Hematopoietic multipotent progenitor cell treated with erythropoietin and hydrocortisone succinate and interleukin-3 and kit ligand, for 6 days (in vitro differentiated cells): ENCODE data around the gene SENP1.
"Not testable (repeated sequence)": the region's sequence is repeated elsewhere in the genome, so short reads cannot be mapped to it uniquely, and the experiment has no call there.

Experiments used
- DNase-seq: peaks from one replicate; pipeline ENCODE4 v3.0.0-alpha.2; 2015

SENP1 gene

DNA sequence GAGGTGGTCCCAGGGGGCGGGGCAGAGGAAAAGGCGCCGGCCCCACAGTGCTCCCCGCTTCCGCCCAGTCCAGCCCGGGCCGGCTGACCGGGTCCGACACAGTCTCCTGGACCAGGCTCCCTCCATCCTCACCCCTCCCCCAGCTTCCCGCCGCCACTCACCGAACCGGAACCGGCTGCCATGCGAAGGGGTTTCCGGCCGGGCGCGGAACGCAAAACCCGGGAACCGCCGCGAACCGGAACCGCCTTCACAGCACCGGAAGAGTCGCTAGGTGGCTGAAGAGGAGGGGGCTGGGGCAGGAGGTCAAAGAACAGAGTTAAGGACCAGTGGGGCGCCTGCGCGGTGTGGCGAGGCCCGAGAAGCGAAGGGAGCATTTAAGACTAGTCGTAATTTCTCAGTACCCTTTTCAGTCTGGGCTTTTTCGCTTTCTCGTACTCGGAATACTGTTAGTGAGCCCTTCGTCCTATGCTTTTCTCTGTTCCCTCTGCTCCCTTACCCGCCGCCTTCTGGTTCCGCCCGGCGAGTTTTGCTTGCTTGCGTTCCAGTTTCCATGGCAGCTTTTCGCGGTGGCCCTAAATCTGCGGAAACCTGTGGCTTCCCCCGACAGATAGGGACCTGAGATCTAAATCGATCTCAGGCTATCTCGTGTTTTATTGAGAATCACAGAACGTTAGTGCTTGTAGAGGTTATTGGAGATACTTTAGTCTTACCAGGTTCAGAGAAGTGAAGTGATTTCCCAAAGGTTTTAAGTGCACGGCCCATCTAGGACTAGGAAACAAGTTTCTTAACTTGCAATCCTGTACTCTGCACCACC, at the start of gene SENP1:
SENP1 (minus strand) TSS at position 213 of the 814 bp plus-strand sequence. CDS start 4,607 bp downstream, outside the sequence.
- peak; percentile 93 for DNase-seq

DNA sequence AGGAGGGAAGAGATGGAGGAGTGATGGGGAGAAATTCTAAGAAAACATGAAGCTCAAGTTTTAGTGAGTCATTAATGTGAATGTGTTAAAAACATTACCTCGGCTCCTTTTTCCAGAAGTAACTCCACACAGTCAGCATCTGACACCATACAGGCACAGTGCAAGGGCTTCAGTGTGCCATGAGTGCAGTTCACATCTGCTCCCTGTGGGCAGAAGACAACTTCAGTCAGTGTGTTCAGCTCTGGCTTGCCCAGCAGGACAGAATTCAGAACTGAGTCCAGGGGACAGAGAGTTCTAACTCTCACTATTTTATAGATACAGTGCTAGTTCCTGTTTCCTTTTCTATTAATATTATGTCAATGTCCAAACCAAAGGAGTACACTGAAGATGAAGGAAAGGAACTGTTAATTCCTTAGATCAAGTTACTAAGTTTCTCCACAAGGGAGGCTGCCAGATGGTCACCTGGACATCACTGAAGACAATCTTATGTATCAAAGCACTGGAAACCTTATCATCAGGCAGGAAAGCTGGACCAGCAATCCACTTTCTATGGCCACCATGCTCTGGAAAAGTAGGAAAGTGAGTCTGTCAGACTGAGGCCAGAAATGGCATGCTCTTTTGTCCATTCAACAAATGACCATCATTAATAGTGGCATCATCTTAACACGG, 45.4 kb upstream of the SENP1 start:
- DNase-seq, result no peak

DNA sequence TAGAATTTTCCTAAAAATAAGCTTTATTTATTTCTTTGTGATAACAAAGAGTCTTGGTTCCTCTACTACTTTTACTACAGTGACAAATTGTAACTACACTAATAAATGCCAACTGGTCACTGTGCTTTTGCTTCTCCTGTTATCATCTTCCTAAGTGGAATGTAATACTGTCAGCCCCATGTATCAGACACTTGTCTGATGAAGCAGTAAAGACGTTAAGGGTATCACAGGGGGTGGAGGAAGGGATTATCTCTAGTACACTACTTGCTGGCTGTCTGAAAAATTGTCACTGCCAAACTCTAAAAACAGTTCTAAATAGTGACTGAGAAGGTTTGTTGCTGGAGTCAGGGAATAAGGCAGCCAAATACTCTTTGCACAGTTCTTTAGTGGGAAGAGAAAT, 40.1 kb upstream of the SENP1 start:
- DNase-seq, result peak; percentile 49

DNA sequence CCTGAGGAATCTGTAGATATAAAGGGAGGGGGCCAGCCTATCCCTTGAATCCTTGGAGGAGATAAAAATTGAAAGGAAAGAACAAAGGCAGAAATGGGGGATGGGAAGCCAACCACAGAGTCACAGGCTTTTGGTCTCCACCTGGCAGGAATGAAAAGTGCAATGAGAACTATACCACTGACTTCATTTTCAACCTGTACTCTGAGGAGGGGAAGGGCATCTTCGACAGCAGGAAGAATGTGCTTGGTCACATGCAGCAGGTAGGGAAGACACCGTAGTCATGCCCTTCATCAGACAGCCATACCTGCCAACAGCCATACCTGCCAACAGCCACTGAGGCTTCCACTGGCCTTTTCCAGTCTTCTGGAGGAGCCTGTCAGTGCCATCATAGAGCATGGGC, 38.0 kb upstream of the SENP1 start:
- DNase-seq, result no peak

DNA sequence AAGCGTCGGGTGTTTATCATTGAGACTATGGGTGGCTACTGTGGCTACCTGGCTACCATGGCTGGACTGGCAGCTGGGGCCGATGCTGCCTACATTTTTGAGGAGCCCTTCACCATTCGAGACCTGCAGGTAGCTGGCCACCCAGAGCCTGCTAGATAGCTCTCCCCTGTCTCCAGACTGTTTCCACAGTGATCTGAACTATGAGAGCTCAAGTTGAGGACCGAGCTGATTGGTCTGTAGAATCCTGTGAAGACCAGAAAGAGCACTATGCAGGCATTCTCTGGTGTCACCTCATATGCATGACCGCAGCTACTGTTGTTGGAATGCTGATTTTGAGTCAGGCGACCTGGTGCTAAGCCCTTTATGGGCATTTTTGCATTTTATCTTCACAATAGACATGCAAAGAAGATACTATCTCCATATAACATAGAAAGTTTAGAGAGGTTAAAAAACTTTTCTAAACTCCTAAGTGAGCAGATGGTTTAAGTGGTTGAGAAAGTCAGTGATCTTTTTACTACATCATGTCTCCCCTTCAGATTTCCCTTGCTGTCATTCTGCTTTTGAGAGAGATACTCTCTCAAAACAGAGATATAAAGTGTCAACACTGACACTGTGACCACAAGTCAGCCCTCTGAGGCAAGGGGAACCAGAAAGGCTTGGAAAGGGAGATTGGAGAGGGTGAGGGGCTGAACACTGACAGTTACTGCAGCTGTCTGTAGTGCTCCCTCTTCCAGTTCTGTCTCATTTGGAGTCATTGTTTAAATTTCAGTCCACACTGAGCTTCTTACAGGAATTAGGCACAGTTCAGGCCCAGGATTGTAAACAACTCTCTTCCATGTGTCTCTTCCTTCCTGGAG, 37.2 kb upstream of the SENP1 start:
- peak; percentile 17 for DNase-seq

DNA sequence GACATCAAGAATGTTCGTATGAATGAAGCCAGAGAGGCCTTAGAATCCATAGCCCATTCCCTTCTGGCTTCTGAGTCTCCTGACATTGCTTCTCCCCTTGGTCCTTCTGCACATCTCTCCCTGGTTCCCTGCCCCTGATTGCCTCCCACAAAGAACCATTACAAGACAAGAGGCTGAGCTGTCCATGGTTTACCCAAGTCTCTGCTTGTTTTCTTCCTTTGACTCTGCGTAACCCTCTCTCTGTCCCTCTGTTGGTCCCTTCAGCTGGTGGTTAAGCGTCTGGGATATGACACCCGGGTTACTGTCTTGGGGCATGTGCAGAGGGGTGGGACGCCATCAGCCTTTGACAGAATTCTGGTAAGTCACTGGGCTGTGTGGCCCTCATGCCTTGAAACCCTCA, 29.1 kb upstream of the SENP1 start:
- no peak for DNase-seq

DNA sequence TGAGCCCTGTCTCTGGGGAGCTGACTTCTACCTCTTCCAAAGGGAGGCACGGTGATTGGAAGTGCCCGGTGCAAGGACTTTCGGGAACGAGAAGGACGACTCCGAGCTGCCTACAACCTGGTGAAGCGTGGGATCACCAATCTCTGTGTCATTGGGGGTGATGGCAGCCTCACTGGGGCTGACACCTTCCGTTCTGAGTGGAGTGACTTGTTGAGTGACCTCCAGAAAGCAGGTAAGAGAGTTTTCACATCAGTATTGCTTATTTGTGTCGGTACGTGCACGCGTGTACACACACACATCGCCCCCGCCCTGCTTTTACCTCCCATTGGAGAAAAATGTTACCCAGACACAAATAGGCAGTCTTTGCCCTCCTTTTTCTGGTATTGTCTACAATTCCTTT, 26.9 kb upstream of the SENP1 start:
- no peak for DNase-seq

DNA sequence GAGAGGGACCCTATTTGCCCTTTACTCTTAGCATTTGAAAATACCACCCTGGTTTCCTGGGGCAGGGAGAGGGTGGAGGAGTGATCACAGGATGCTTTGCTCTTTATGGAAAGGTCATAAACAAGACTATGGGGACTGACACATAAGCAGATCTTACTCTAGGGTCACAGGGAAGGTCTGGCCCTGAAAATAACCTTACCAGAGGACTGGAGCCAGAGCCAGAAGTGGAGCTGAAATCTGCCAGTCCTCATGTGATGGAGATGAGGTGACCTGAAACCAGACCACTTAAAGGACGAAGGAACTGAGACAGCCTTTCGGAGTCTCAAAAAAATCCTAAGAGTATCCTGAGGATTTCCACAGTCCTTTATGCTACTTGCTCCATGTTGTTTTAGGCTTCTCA, 25.6 kb upstream of the SENP1 start:
- DNase-seq, result no peak

DNA sequence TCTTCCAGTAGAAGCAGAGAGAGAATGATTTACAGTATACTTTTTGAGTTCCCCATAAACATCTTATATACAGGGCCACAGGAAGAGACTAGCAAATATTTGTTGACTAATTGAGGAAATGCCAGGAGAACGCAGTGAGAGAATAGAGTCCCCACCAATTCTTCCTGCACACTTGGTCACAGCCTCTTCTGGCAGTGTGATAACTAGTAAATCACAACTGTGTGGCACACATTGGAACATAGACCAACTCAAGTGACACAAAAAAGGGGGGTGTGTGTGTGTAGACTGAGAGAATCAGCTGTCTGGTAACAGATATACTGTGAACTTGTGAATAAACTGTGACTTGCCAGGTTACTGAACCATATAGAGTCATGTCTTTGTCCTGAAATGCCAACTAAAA, 23.5 kb upstream of the SENP1 start:
- no peak for DNase-seq

DNA sequence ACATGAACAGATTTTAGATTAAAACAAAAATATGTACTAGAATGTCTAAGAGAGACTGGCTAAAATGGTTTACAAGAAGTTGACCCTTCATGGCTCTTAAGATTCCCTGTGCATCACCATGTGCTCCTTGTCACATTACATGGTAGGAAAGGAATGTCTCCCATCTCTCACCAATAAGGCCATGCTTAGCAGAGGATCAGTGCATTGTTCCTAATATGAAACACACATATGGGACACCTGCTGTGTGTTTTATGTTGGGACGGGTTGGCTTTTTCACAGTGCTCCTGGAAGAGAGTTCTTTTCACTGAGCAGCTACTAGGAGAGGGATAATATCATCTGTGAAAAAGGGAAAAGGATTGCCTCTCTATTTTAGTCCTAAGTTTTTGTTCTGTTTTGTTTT, 22.9 kb upstream of the SENP1 start:
- DNase-seq, result no peak

DNA sequence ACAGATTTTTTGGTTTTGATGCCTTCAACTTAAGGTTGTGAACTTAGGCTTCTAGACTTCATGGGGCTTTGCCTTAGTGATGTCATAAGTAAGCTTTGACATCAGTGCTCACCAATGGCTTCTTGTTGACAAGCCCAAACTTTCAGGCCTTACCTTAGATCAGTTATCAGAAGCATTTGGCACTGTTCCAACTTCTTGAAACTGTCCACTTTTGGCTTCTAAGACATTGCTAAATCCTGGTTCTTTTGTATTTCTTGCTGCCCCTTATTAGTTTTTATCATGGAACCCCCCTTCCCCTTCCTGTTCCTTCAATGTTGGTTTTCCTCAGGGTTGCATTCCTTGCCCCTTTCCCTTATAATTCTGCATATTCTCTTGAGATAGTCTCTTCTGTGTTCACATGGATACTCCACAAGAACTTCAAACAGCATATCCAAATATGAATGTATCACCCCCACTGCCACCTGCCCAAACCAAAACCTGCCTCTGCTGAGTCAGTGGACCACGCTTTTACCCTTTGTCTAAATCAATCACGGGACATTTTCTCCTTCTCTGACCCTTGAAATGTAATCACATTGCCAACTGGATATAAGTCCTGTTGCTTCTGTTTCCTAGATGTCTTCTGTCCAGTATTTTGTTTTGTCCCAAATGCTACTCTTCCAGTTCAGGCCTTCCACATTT, 21.2 kb upstream of the SENP1 start:
- DNase-seq, result no peak

DNA sequence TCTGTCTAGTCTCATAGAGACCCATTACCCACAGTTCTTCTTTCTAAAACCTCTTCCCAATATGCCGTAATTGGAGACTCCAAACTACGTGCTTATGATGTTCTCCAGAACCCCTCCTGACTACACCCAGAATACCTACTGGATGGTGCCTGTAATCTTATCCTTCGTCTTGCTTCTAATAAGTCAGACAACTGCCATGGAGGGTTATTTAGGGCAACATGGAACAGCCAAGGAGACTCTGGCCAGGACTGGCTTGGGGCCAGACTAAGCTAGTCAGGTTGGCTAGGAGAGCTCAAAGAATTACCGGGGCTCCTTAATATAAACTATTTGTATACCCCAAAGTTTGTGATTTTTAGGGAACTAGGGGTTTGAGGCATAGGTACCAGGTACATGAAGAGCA, 20.1 kb upstream of the SENP1 start:
- DNase-seq, result no peak

DNA sequence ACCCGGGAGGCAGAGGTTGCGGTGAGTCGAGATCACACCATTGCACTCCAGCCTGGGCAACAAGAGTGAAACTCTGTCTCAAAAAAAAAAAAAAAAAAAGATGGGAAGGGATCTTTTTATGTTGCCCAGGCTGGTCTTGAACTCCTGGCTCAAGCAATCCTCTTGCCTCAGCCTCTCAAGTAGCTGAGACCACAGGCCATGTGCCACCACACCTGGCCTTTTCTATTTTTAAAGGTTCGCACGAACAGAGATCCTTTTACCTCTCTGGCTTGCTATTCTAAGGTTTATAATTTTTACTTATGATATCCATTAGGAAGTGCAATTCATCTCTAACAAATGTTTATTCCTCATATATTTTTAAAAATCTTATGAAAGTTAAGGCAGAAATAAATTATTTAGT, 19.7 kb upstream of the SENP1 start:
- not testable (repeated sequence) for DNase-seq

DNA sequence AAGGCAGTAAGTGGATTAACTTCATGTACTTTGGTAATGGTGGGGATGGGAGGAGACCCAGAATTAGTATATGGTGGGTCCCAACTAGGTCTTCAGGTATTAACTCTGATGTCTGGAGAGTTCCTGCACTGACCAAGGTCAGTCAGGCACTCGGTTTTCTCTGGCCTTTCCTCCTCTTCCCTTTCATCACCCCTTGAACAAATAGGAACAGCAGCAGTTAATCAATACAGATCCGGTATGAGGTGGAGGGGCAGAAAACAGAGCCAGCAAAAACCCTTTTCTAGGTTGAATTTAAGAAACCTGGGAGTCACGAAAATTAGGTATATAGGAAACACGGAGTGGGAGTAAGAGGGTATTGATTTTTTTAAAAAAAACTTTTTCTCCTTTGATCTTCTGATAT, 17.3 kb upstream of the SENP1 start:
- DNase-seq, result no peak

DNA sequence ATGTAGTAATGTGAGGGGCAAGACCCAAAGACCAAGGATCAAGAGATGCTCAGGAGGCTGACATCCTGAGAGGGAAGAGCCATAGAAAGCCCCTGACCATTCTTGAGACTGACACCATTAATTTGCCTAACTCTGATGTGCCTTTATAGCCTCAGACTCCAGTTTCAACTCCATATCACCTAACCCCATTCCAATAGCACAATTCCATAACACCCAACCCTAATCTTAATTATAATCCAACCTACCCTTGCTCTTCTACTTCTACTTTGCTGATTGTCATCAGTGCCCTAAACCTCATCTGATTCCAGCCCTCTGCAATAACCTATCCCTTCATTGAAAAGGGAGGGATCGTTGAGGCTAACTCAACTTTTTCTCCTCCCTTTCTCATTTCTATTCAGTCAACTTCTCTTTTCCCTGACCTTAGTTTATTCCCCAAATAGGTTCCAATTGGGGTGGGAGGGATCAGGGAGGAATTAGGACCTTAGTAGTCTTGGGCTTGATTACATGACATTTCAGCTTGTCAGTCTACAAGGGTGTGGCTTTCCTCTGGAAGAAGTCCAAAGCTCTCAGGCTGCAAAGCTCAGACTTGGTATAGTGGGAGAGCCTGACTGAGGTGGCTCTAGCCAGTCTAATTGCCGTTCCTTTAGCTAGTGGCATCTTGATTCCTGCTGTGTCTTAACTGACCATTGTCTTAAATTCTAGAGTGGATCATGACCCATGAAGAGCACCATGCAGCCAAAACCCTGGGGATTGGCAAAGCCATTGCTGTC, 16.4 kb upstream of the SENP1 start:
- DNase-seq, result peak; percentile 80

DNA sequence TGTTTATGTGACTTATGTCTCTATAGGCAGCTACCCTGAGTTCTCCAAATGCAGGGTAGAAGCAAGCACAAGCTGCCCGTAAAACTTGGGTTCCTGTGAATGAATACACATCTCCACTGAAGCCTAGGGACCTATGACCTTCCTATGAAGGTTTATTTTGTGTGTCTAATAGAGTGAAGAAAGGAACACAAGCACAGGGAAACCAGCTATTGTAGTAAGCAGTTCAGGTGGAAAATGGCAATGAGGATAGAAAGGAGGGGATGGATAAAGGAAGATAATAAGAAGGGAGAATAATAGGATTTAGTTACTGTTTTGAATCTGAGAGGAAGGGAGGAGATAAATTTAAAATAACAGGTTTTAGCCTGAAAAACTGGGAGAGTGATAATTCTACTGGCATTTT, 15.6 kb upstream of the SENP1 start:
- no peak for DNase-seq

DNA sequence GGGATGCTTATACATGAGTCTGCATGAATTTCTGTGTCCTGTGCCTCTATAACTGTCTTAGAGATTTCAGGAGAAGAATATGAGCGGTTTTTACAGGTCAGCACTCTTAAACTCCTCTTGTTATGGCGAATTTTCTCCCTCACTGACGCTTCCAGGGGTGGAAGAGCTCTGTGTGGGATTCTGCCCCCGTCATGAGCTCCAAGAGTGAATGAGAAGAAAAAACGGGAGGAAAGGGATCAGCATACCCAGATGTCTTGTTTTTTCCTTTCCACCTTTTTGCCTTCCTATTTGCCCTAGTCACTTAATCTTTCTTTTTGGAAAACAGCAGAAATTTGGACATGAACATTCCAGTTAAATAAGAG, 13.9 kb upstream of the SENP1 start:
- no peak for DNase-seq

DNA sequence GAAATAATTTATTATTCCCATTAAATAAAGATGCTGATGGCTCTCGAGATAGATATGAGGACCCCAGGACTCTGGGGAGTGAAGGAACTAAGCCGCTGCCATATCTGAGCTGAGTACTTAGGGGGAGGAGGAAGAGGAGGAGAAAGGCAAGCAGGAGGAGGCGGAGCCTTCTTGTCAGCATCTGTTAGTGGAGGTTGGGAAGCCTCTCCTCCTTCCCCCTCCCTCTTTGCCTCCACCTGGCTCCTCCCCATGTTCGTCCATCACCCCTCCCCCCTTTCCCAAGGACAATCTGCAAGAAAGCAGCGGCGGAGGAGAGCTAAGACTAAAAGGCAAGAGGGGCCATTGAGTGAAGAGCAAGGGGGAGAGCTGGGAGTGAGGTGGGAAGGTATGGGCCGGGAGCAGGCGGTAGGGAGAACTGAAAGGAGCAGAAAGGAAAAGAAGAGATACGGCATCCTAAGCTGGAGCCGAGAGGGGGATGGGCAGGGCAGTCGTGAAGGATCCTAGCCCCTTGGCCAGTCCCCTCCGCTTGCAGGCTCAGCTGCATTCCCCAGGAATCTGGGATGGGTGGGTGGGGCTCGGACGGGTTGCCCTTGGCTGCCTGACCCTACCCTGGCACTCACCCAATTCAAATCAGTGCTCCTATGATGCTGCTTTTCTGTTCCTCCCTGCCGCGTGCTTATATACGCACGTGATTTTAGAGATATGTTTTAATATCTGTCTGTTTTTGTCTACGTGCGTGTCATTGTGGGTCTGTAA, 13.4 kb upstream of the SENP1 start, which contains the start of gene PFKM:
PFKM (plus strand) TSS at position 287 of the 756 bp plus-strand sequence. CDS start 3,411 bp downstream, outside the sequence.
- DNase-seq, result peak; percentile 92

DNA sequence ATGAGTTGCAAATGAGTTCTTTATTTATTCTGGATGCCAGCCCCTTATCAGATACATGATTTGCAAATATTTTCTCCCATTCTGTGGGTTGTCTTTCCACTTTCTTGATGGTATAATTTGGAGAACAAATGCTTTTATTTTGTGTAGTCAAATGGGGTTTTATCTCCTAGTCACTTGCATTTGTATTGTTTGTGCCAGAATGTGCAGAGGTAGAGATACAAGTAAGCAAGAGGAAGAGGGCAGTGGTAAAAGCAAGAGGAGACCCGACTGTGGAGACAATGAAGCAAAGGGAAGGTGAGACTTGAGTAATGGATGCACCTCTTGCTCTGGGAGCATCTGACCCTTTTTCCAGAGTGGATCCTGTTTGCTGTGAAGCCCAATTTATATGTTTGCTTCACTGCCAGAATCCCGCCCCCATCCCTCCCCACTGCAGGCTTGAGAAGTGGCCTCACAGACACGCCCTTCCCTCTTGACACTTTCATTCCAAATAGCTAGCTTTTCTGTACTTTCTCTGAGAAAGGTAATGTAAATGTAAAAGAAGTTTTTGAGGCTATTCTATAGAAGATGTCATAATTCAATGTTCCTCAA, 12.5 kb upstream of the SENP1 start:
- DNase-seq, result peak; percentile 55

DNA sequence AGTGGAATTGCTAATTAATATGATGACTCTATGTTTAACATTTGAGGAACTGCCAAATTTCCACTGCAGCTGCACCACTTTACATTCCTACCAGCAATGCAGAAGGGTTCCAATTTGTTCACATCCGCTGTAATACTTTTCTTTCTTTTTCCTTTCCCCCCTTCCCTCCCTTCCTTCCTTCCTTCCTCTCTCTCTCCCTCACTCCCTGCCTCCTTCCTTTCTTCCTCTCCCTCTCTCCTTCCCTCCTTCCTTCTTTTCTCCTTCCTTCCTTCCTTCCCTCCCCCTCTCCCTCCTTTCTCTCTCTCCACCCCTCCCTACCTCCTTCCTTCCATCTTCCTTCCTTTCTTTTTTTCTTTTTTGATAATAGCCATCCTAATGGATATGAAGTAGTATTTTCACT, 10.1 kb upstream of the SENP1 start:
- DNase-seq, result no peak

DNA sequence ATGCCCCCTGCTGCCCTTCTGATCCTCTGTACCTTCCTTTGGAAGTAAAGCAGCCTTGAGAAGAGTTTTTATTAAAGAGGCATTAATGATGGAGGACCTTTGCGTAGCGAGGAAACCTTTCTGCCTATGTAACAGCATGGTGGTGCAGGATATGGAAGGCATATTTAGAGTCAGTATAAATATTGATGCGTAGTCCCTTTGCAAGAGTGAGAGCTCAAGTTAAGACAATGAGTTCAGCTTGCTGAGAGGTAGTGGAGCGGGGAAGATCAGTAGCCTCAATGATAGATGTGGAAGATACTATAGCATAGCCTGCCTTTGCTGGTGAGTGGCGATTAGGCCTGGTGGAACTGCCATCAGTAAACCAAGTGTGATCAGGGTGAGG, 5.4 kb upstream of the SENP1 start:
- not testable (repeated sequence) for DNase-seq
